Measurements from ENCODE around the gene UHRF1. TPM values are rescaled to one million over a fixed set of nuclear protein-coding genes. Genes with fewer than 3 reads are reported as not detected.

Gene UHRF1
- total RNA-seq, 1 experiment from 2014 or later: 53.6 TPM

GRCh38 chr19:4985551-4985991 lies 76.3 kb downstream of the UHRF1 start:
- Histone ChIP-seq H3K9me3 (ENCODE audit: control insufficient read depth, insufficient read depth, low read depth, low read length) (no peaks in the 10 kb centered on the region), H3K27ac (ENCODE audit: low read length) (no peak overlapping the region), H3K4me1 (ENCODE audit: control insufficient read depth, insufficient read depth, low read length) (no peaks in the 10 kb centered on the region), H3K36me3 (ENCODE audit: control insufficient read depth, insufficient read depth, low read length) (no peaks in the 10 kb centered on the region), H3K27me3 (ENCODE audit: control insufficient read depth, insufficient read depth, low read length) (no peaks in the 10 kb centered on the region), H3K4me3 (ENCODE audit: low read depth in 2 of 2, low read length in 2 of 2) (no peak overlapping the region)
- in situ Hi-C loops (cut with HindIII; ENCODE audit: low pct_unique_long_range_greater_than_20kb, low sequenced_read_pairs) (no loop called here), intact Hi-C loops (cut with micrococcal nuclease; ENCODE audit: unreplicated experiment) (no loop called here)
- ATAC-seq (no peak), DNase-seq (ENCODE audit: low read depth, low spot score) (no peak)
- CTCF ChIA-PET: interaction anchor here (0.9 kb wide), 1 partner anchor 17 kb away, joined by 3 read pairs; the partner anchor contains the start of gene KDM4B
- BruUV-seq (replicated peaks): no TSS peak
- POLR2A ChIA-PET: interaction anchor here (0.5 kb wide), 1 partner anchor 16 kb away, joined by 3 read pairs; the partner anchor contains the start of gene KDM4B
- no peak for TF ChIP-seq TCF7L2 (IDR thresholded peaks at IDR 0.05; ENCODE audit: low read depth, low read length)
- no peak for TF ChIP-seq CTCF (IDR thresholded peaks at IDR 0.05)
- no peak for TF ChIP-seq POLR2AphosphoS5 (IDR thresholded peaks at IDR 0.05; ENCODE audit: low read depth, low read length)
- TF ChIP-seq SIN3A (IDR thresholded peaks at IDR 0.05; ENCODE audit: borderline replicate concordance, insufficient read depth, low read depth, low read length): no peak
- TF ChIP-seq REST (IDR thresholded peaks at IDR 0.05; ENCODE audit: insufficient read depth in 1 of 2, low read depth in 2 of 2, low read length in 1 of 2): no peak

- no peaks in the 10 kb centered on the region for H3K4me1 ChIP-seq (ENCODE audit: control insufficient read depth, insufficient read depth, low read length)
- no peak overlapping the region for H3K4me3 ChIP-seq (ENCODE audit: low read depth in 2 of 2, low read length in 2 of 2)
- ChIA-PET CTCF (interaction anchor here (0.9 kb wide), 1 partner anchor 17 kb away, joined by 3 read pairs; the partner anchor contains the start of gene KDM4B), POLR2A (interaction anchor here (0.5 kb wide), 1 partner anchor 17 kb away, joined by 3 read pairs; the partner anchor contains the start of gene KDM4B)
- ATAC-seq: no peak
- no TSS peak for BruUV-seq (replicated peaks)
- intact Hi-C loops (cut with micrococcal nuclease; ENCODE audit: unreplicated experiment) (no loop called here), in situ Hi-C loops (cut with HindIII; ENCODE audit: low pct_unique_long_range_greater_than_20kb, low sequenced_read_pairs) (no loop called here)
- no peaks in the 10 kb centered on the region for H3K36me3 ChIP-seq (ENCODE audit: control insufficient read depth, insufficient read depth, low read length)
- no peak for TF ChIP-seq CTCF (IDR thresholded peaks at IDR 0.05)
- TF ChIP-seq SIN3A (IDR thresholded peaks at IDR 0.05; ENCODE audit: borderline replicate concordance, insufficient read depth, low read depth, low read length): no peak
- no peaks in the 10 kb centered on the region for H3K27me3 ChIP-seq (ENCODE audit: control insufficient read depth, insufficient read depth, low read length)
- DNase-seq (ENCODE audit: low read depth, low spot score): no peak
- H3K27ac ChIP-seq (ENCODE audit: low read length): no peak overlapping the region
- no peaks in the 10 kb centered on the region for H3K9me3 ChIP-seq (ENCODE audit: control insufficient read depth, insufficient read depth, low read depth, low read length)
These were observed 76.8 kb downstream of the UHRF1 start for GRCh38 chr19:4986056-4986455.
